HCT116 (cell line): ENCODE results near the gene GARIN3. TPM values are rescaled to one million over a fixed set of nuclear protein-coding genes. Genes with fewer than 3 reads are reported as not detected.

Experiments
- ATAC-seq: fragments of 200-7000 bp; cut with Tn5 transposase; 2 replicates; pipeline ENCODE4 v1.9.1; 2020; ENCODE audit warnings: mild to moderate bottlenecking, moderate library complexity
- BruUV-seq: library from RNA; stranded (reverse); fragments of 400-500 nt; replicated peaks from 2 replicates; lab custom pipeline; 2021; lab: Mats Ljungman, UMichigan
- CTCF ChIA-PET: fragments of 300-600 bp; sonication (Branson Sonifier 250); formaldehyde crosslinking; loops from one replicate; lab custom pipeline; 2021; ENCODE audit warnings: antibody characterized with exemption; lab: Charles Lee
- POLR2A ChIA-PET: fragments of 300-600, 350-600 bp; sonication (Branson Sonifier 250); formaldehyde crosslinking; loops from one replicate; lab custom pipeline; 2021; ENCODE audit warnings: antibody characterized with exemption; lab: Charles Lee
- RAD21 ChIA-PET, 2 experiments: fragments of 300-600 bp; sonication (Branson Sonifier 250); formaldehyde crosslinking; loops; one replicate each; lab custom pipeline; 2023; ENCODE audit warnings: low total read pairs in 2 of 2; ENCODE audit not compliant: uncharacterized antibody in 2 of 2, unreplicated experiment in 2 of 2, low non-redundant PET in 1 of 2; lab: Charles Lee
- DNase-seq: peaks from one replicate; pipeline ENCODE4 v3.0.0-alpha.2; 2010; ENCODE audit warnings: low read depth, low spot score
- H2AFZ ChIP-seq: fragments of 200-600 bp; shearing (Covaris generic), sonication (generic); 2 replicates; pipeline ENCODE4 v1.6.1; 2017; ENCODE audit warnings: low read depth, mixed run types, mixed read lengths, antibody characterized with exemption, low read length; ENCODE audit not compliant: poor library complexity, severe bottlenecking
- H3K27ac ChIP-seq: 2 replicates; pipeline ENCODE4 v1.5.1; 2012; ENCODE audit warnings: low read depth, low read length
- H3K27me3 ChIP-seq: fragments of 200-600 bp; sonication (generic); 2 replicates; pipeline ENCODE4 v1.6.1; 2016; ENCODE audit warnings: mixed run types, low read length, mixed read lengths; ENCODE audit not compliant: insufficient read depth
- H3K36me3 ChIP-seq, 2 experiments: fragments of 200-500 bp in 1 of 2; fragments of 200-600 bp in 1 of 2; sonication (Bioruptor generic) in 1 of 2; sonication (generic) in 1 of 2; 2 replicates each; pipeline versions ENCODE4 v1.5.1 to v1.6.1; 2014 to 2016; ENCODE audit warnings: low read length in 2 of 2, inconsistent platforms in 1 of 2, mixed read lengths in 1 of 2, mixed run types in 1 of 2; ENCODE audit not compliant: insufficient read depth in 2 of 2, control insufficient read depth in 1 of 2
- H3K4me1 ChIP-seq, 2 experiments: fragments of 200-600 bp in 1 of 2; sonication (generic) in 1 of 2; 2 replicates each; pipeline versions ENCODE4 v1.5.1 to v1.6.1; 2012 to 2017; ENCODE audit warnings: low read length in 2 of 2, inconsistent platforms in 1 of 2, mild to moderate bottlenecking in 1 of 2, mixed read lengths in 1 of 2, mixed run types in 1 of 2, moderate library complexity in 1 of 2; ENCODE audit not compliant: insufficient read depth in 2 of 2, control insufficient read depth in 1 of 2
- H3K4me2 ChIP-seq: fragments of 200-600 bp; sonication (generic); 2 replicates; pipeline ENCODE4 v1.6.1; 2017; ENCODE audit warnings: mixed run types, low read length, mixed read lengths
- H3K4me3 ChIP-seq, 2 experiments: fragments of 200-600 bp in 1 of 2; sonication (generic) in 1 of 2; replicated peaks in 1 of 2; 2 replicates each; pipeline ENCODE4 v1.5.1; 2011 to 2016; ENCODE audit warnings: low read length in 2 of 2, control low read depth in 1 of 2, low read depth in 1 of 2, mild to moderate bottlenecking in 1 of 2, mixed read lengths in 1 of 2, mixed run types in 1 of 2
- H3K79me2 ChIP-seq: fragments of 200-600 bp; sonication (generic); 2 replicates; pipeline ENCODE4 v1.6.1; 2017; ENCODE audit warnings: mild to moderate bottlenecking, mixed run types, low read length, moderate library complexity, mixed read lengths; ENCODE audit not compliant: insufficient read depth
- H3K9ac ChIP-seq: fragments of 200-600 bp; sonication (generic); 2 replicates; pipeline ENCODE4 v1.6.1; 2016; ENCODE audit warnings: low read length, mixed read lengths
- H3K9me2 ChIP-seq: fragments of 200-600 bp; sonication (generic), shearing (Covaris generic); 2 replicates; pipeline ENCODE4 v1.6.1; 2017; ENCODE audit warnings: mixed run types, mild to moderate bottlenecking, moderate library complexity; ENCODE audit not compliant: insufficient read depth
- H3K9me3 ChIP-seq, 2 experiments: fragments of 200-500 bp in 1 of 2; fragments of 200-600 bp in 1 of 2; sonication (Bioruptor generic) in 1 of 2; sonication (generic) in 1 of 2; 2 replicates each; pipeline ENCODE4 v1.6.1; 2014 to 2017; ENCODE audit warnings: low read length in 2 of 2, mixed read lengths in 2 of 2, inconsistent platforms in 1 of 2, low read depth in 1 of 2, mild to moderate bottlenecking in 1 of 2, mixed run types in 1 of 2, moderate library complexity in 1 of 2; ENCODE audit not compliant: control insufficient read depth in 1 of 2, insufficient read depth in 1 of 2
- H4K20me1 ChIP-seq: fragments of 200-600 bp; sonication (generic), shearing (Covaris generic); 2 replicates; pipeline ENCODE4 v1.6.1; 2017; ENCODE audit warnings: mixed run types, mild to moderate bottlenecking, moderate library complexity; ENCODE audit not compliant: insufficient read depth
- EGR1 ChIP-seq: IDR thresholded peaks from 2 replicates; pipeline ENCODE4 v1.6.1; 2012; ENCODE audit warnings: low read depth
- ELF1 ChIP-seq: IDR thresholded peaks from 2 replicates; pipeline ENCODE4 v1.6.1; 2012; ENCODE audit warnings: low read depth, borderline replicate concordance
- EZH2 ChIP-seq: fragments of 200-600 bp; sonication (generic); IDR thresholded peaks from 2 replicates; pipeline ENCODE4 v1.6.1; 2017; ENCODE audit warnings: antibody characterized with exemption, mixed run types
- JUND ChIP-seq: IDR thresholded peaks from 2 replicates; pipeline ENCODE4 v1.6.1; 2012
- POLR2AphosphoS5 ChIP-seq: IDR thresholded peaks from 2 replicates; pipeline ENCODE4 v1.6.1; 2011; ENCODE audit warnings: mild to moderate bottlenecking, low read depth, low read length, moderate library complexity
- RAD21 ChIP-seq: IDR thresholded peaks from 2 replicates; pipeline ENCODE4 v1.6.1; 2012; ENCODE audit warnings: low read depth, mild to moderate bottlenecking
- SIN3A ChIP-seq: IDR thresholded peaks from 2 replicates; pipeline ENCODE4 v1.6.1; 2012; ENCODE audit warnings: low read depth
- SP1 ChIP-seq: IDR thresholded peaks from 2 replicates; pipeline ENCODE4 v1.6.1; 2012; ENCODE audit warnings: low read depth
- TCF7L2 ChIP-seq: IDR thresholded peaks from 2 replicates; pipeline ENCODE4 v1.7.0; 2011; ENCODE audit warnings: borderline replicate concordance, inconsistent platforms; ENCODE audit not compliant: insufficient read depth, insufficient read length; ENCODE audit errors: extremely low read depth
- YY1 ChIP-seq: IDR thresholded peaks from 2 replicates; pipeline ENCODE4 v1.6.1; 2011; ENCODE audit warnings: low read length, low read depth, moderate library complexity, mild to moderate bottlenecking; ENCODE audit not compliant: insufficient replicate concordance; ENCODE audit errors: extremely low read depth
- ZFX ChIP-seq: fragments of 450-650 bp; IDR thresholded peaks from 2 replicates; pipeline ENCODE4 v1.6.1; 2017
- ZNF274 ChIP-seq: fragments of 200-500 bp; sonication (Bioruptor generic); IDR thresholded peaks from 2 replicates; pipeline ENCODE4 v1.6.1; 2014; ENCODE audit warnings: mild to moderate bottlenecking, low read depth, low read length, inconsistent platforms
- intact Hi-C: fragments of 100-400 bp; cut with micrococcal nuclease; formaldehyde crosslinking; loops from 2 replicates; pipeline ENCODE4 v1.10.0; 2022
- total RNA-seq: library from RNA; stranded (reverse); gene quantifications from one replicate; pipeline ENCODE4 v1.2.1, GENCODE V29; 2021; ENCODE audit not compliant: unreplicated experiment
- TF ChIP-seq, protein P1 (sequence below): IDR thresholded peaks from 2 replicates; pipeline ENCODE4 v1.6.1; 2012
- TF ChIP-seq, protein P2 (sequence below): IDR thresholded peaks from 2 replicates; pipeline ENCODE4 v1.6.1; 2012
- TF ChIP-seq, protein P3 (sequence below): IDR thresholded peaks from 2 replicates; pipeline ENCODE4 v1.6.1; 2011; ENCODE audit warnings: mild to moderate bottlenecking, low read length, moderate library complexity; ENCODE audit not compliant: insufficient replicate concordance; ENCODE audit errors: extremely low read depth

Gene GARIN3
- total RNA-seq, 1 experiment from 2014 or later = not detected

DNA sequence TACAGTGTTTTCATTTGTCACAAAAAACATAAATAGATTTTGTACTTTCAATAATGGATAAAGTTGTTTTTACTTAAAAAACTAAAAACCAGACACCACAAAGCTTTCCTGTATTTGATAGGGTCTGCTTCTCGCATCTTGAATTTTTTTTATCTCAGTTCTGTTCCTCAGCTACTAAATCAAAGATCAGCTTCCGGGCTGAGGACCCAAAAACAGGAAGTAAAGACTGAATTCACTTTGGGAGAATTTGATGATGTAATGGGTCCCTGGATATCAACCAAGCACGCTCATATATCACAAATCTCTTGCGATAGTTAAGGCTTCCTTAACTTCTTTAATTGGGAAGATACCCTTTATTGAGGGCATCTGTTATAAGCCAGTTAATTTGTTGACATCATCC, 38.7 kb upstream of the GARIN3 start:
- Histone ChIP-seq H2AFZ (no peak overlapping the region), H3K4me1 (no peaks in the 10 kb centered on the region), H3K27me3 (peaks cover 7% of the 10 kb centered on the region), H3K27ac (no peak overlapping the region), H3K4me2 (no peak overlapping the region), H3K4me3 (no peak overlapping the region), H3K36me3 (no peaks in the 10 kb centered on the region), H4K20me1 (no peaks in the 10 kb centered on the region), H3K9me2 (no peaks in the 10 kb centered on the region), H3K9ac (no peak overlapping the region), H3K9me3 (no peaks in the 10 kb centered on the region), H3K79me2 (no peaks in the 10 kb centered on the region)
- BruUV-seq = no TSS peak
- DNase-seq (no peak), ATAC-seq (no peak)
- CTCF ChIA-PET = no interaction called here
- TF ChIP-seq ZFX = no peak
- TF ChIP-seq YY1 = no peak
- TF ChIP-seq EZH2 = no peak
- TF ChIP-seq POLR2AphosphoS5 = no peak
- TF ChIP-seq, protein P1, sequence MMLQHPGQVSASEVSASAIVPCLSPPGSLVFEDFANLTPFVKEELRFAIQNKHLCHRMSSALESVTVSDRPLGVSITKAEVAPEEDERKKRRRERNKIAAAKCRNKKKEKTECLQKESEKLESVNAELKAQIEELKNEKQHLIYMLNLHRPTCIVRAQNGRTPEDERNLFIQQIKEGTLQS = no peak
- TF ChIP-seq TCF7L2 = no peak
- TF ChIP-seq, protein P2, sequence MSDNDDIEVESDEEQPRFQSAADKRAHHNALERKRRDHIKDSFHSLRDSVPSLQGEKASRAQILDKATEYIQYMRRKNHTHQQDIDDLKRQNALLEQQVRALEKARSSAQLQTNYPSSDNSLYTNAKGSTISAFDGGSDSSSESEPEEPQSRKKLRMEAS = no peak
- TF ChIP-seq RAD21 = no peak
- TF ChIP-seq JUND = no peak
- TF ChIP-seq SIN3A = no peak
- TF ChIP-seq EGR1 = no peak
- TF ChIP-seq, protein P3, sequence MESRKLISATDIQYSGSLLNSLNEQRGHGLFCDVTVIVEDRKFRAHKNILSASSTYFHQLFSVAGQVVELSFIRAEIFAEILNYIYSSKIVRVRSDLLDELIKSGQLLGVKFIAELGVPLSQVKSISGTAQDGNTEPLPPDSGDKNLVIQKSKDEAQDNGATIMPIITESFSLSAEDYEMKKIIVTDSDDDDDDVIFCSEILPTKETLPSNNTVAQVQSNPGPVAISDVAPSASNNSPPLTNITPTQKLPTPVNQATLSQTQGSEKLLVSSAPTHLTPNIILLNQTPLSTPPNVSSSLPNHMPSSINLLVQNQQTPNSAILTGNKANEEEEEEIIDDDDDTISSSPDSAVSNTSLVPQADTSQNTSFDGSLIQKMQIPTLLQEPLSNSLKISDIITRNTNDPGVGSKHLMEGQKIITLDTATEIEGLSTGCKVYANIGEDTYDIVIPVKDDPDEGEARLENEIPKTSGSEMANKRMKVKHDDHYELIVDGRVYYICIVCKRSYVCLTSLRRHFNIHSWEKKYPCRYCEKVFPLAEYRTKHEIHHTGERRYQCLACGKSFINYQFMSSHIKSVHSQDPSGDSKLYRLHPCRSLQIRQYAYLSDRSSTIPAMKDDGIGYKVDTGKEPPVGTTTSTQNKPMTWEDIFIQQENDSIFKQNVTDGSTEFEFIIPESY = no peak
- TF ChIP-seq ELF1 = no peak
- TF ChIP-seq ZNF274 = no peak
- no peak for TF ChIP-seq SP1
- intact Hi-C loops = no loop called here
- POLR2A ChIA-PET = no interaction called here
- RAD21 ChIA-PET = no interaction called here
